Epithelial cell of proximal tubule (primary cell): ENCODE data around the gene SLC16A5. TPM values are rescaled to one million over a fixed set of nuclear protein-coding genes. Genes with fewer than 3 reads are reported as not detected.

Experiments
- DNase-seq: peaks from one replicate; pipeline ENCODE4 v3.0.0-alpha.2; 2011; ENCODE audit warnings: low read depth
- H3K4me3 ChIP-seq: 2 replicates; pipeline ENCODE4 v1.5.1; 2011; ENCODE audit warnings: low read depth, mild to moderate bottlenecking, low read length
- total RNA-seq: library from RNA; depleted of rRNA; stranded (reverse); fragments of >200 nt; gene quantifications from 2 replicates; pipeline ENCODE4 v1.2.3, GENCODE V29; 2015
- TF ChIP-seq, protein P1 (sequence below): conservative IDR thresholded peaks from 2 replicates; pipeline ENCODE4 v1.5.1; 2012; ENCODE audit warnings: low read depth, mild to moderate bottlenecking, low read length

Gene SLC16A5
- total RNA-seq, 1 donor from 2014 or later = 15.9 TPM

DNA sequence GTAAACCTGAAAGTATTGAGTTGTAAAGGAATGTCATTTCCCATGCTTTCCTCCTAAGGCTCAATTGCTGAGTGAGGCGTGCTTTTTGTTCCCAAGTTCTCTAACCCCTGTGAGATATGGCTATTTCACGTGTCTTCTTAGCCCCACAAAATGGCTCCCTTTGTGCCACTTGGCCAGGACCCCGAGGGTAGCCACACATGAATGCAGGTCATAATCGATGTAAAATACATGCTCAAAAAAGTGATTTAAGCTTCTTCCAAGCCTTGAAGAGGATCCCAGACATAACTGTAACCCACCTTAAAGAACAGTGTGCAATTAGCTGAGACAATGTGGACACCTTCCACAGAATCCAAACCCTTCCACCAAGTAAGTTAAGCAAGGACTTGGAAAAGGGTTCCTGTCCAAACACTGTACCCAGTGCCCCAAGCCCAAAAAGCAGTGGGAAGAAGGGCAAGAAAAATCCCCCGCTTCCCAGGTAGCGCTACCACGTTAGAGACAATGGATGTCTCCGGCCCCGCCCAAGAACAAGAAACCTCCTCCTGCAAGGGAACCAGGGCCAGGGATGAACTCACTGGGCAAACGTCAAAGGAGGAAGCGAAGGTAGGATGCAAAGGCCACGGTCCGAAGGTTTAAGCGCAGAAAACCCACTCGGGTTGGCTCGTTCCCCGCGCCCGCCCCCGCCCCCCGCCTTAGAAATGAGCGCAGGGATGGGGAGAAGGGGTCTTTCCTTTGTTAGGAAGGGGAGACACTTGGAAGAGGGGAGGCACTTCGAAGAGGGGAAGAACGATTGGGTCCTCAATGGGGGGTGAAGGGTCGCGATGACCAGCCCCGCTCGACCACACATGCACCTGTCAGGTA, 65.4 kb downstream of the SLC16A5 start:
- DNase-seq = no peak
- TF ChIP-seq, protein P1, sequence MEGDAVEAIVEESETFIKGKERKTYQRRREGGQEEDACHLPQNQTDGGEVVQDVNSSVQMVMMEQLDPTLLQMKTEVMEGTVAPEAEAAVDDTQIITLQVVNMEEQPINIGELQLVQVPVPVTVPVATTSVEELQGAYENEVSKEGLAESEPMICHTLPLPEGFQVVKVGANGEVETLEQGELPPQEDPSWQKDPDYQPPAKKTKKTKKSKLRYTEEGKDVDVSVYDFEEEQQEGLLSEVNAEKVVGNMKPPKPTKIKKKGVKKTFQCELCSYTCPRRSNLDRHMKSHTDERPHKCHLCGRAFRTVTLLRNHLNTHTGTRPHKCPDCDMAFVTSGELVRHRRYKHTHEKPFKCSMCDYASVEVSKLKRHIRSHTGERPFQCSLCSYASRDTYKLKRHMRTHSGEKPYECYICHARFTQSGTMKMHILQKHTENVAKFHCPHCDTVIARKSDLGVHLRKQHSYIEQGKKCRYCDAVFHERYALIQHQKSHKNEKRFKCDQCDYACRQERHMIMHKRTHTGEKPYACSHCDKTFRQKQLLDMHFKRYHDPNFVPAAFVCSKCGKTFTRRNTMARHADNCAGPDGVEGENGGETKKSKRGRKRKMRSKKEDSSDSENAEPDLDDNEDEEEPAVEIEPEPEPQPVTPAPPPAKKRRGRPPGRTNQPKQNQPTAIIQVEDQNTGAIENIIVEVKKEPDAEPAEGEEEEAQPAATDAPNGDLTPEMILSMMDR = no peak
- peak overlapping the region; percentile 97 for H3K4me3 ChIP-seq

- TF ChIP-seq, protein P1 = no peak
- DNase-seq = no peak
- H3K4me3 ChIP-seq = peak overlapping the region; percentile 97
These were observed 66.0 kb downstream of the SLC16A5 start for GRCh38 chr17:75153780-75154194.

- DNase-seq = peak; percentile 82
- H3K4me3 ChIP-seq = peak within 1 kb of the TSS; percentile 97
- TF ChIP-seq, protein P1 = no peak
These were observed 66.7 kb downstream of the SLC16A5 start, which contains the start of gene JPT1 for GRCh38 chr17:75154195-75155106. Gene JPT1, minus strand, starts transcription at chr17:75154512. Its CDS starts 115 bp downstream, at chr17:75154397.

DNA sequence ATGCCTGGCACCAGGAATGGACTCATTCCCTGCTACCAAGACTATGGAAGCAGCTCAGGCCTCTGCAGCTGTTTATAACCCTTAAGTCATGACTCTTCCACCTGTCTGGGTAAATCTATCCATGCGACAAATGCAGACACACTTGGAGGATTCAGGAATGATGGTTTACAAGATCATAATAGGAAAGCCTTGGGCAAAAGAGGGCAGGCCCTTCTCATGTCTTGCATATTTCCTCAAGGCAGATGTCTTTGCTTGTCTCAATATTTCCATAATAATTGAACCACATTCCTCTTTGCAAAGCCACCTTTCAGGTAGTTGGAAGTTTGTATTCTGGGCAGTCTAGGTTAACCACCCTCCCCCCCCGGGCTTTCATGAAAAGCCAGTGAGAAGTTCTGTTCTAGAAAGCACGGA, 67.4 kb downstream of the SLC16A5 start:
- TF ChIP-seq, protein P1 = no peak
- DNase-seq = peak; percentile 45
- no peak overlapping the region for H3K4me3 ChIP-seq

Other genes with a start within 250 kb of the SLC16A5 start
- not detected in 2 replicates for gene GRIN2C, start 228.1 kb upstream of the SLC16A5 start, total RNA-seq
- gene FDXR, start 215.0 kb upstream of the SLC16A5 start, total RNA-seq = 21.9 and 31.5 TPM in 2 replicates
- not detected in 2 replicates for gene FADS6, start 194.3 kb upstream of the SLC16A5 start, total RNA-seq
- not detected in 2 replicates for gene USH1G, start 164.7 kb upstream of the SLC16A5 start, total RNA-seq
- gene OTOP2, start 163.7 kb upstream of the SLC16A5 start, total RNA-seq = not detected in 2 replicates
- gene OTOP3, start 152.1 kb upstream of the SLC16A5 start, total RNA-seq = not detected in 2 replicates
- gene HID1, start 115.2 kb upstream of the SLC16A5 start, total RNA-seq = 9.0 and 19.1 TPM in 2 replicates
- 38.9 and 64.4 TPM in 2 replicates for gene CDR2L, start 100.3 kb upstream of the SLC16A5 start, total RNA-seq
- gene MRPL58, start 75.3 kb upstream of the SLC16A5 start, total RNA-seq = 52.2 and 113 TPM in 2 replicates
- 232 and 360 TPM in 2 replicates for gene ATP5PD, start 41.0 kb upstream of the SLC16A5 start, total RNA-seq
- 15.8 and 19.2 TPM in 2 replicates for gene KCTD2, start 40.7 kb upstream of the SLC16A5 start, total RNA-seq
- 8.5 and 12.3 TPM in 2 replicates for gene ARMC7, start 22.0 kb downstream of the SLC16A5 start, total RNA-seq
- gene NT5C, start 43.8 kb downstream of the SLC16A5 start, total RNA-seq = 139 and 140 TPM in 2 replicates
- gene JPT1, start 66.6 kb downstream of the SLC16A5 start, total RNA-seq = 539 and 692 TPM in 2 replicates
- 130 and 166 TPM in 2 replicates for gene SUMO2, start 95.0 kb downstream of the SLC16A5 start, total RNA-seq
- 43.2 and 57.4 TPM in 2 replicates for gene NUP85, start 117.7 kb downstream of the SLC16A5 start, total RNA-seq
- 15.3 and 19.5 TPM in 2 replicates for gene GGA3, start 173.7 kb downstream of the SLC16A5 start, total RNA-seq
- 91.2 and 95.6 TPM in 2 replicates for gene MRPS7, start 173.9 kb downstream of the SLC16A5 start, total RNA-seq
- 19.1 and 26.5 TPM in 2 replicates for gene MIF4GD, start 183.3 kb downstream of the SLC16A5 start, total RNA-seq
- 10.5 and 25.7 TPM in 2 replicates for gene SLC25A19, start 201.5 kb downstream of the SLC16A5 start, total RNA-seq